Mesothelial cell of epicardium (in vitro differentiated cells): Measurements from ENCODE around the gene GM2A. TPM values are rescaled to one million over a fixed set of nuclear protein-coding genes. Genes with fewer than 3 reads are reported as not detected.

ENCODE experiments used
- DNase-seq, 2 experiments: peaks; one replicate each; pipeline ENCODE4 v3.0.0; 2021; ENCODE audit warnings: low spot score in 2 of 2; ENCODE audit not compliant: unreplicated experiment in 2 of 2
- H3K27ac Mint-ChIP-seq: 2 replicates; pipeline ENCODE4 v1.8.0; 2021; ENCODE audit warnings: mixed read lengths
- H3K27me3 Mint-ChIP-seq: 2 replicates; pipeline ENCODE4 v1.8.0; 2021; ENCODE audit warnings: low read depth, mixed read lengths
- H3K36me3 Mint-ChIP-seq: 2 replicates; pipeline ENCODE4 v1.8.0; 2021; ENCODE audit warnings: mixed read lengths
- H3K4me1 Mint-ChIP-seq: 2 replicates; pipeline ENCODE4 v1.8.0; 2021; ENCODE audit warnings: mixed read lengths
- H3K4me3 Mint-ChIP-seq: 2 replicates; pipeline ENCODE4 v1.8.0; 2021; ENCODE audit warnings: mild to moderate bottlenecking, moderate library complexity, mixed read lengths
- H3K9me3 Mint-ChIP-seq: 2 replicates; pipeline ENCODE4 v1.8.0; 2021; ENCODE audit warnings: mixed read lengths
- total RNA-seq: library from RNA; stranded (reverse); gene quantifications from 3 replicates; pipeline ENCODE4 v1.2.1, GENCODE V29; 2021
- TF ChIP-seq, protein P1 (sequence below): fragments of 200-600 bp; sonication (generic); IDR thresholded peaks from one replicate; pipeline ENCODE4 v1.5.0; 2021; ENCODE audit warnings: antibody characterized with exemption; ENCODE audit not compliant: unreplicated experiment

The GM2A gene
- total RNA-seq, 1 donor from 2014 or later, result 41.8 TPM

DNA sequence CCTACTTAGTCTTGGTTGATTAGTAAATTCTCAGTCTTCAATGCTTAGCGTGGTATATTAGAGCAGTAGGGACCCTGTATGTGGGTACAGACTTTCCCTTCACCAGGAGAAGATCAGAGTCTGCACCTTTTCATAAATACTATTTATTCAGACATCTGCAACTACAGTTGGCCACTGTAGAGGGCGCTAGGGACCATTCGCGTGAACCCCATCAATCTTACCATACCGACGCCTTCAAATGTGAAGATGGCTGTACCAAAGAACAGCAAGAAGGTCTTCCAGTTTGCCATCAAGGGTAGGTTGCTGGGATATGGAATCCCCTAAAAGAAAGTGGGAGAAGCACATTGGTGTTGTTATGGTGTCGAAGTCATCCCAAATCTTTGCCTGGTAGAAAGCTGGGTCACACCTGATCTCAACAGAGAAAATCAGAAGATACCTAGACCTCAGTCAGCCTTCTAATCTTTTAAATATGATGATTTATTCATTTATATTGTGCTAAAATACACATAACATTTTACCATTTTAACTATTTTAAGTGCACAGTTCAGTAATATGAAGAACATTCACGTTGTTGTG lies 31.5 kb downstream of the GM2A start:
- peaks cover 36% of the 10 kb centered on the region for H3K4me1 Mint-ChIP-seq
- H3K4me3 Mint-ChIP-seq, result no peak overlapping the region
- H3K36me3 Mint-ChIP-seq, result no peaks in the 10 kb centered on the region
- TF ChIP-seq, protein P1, sequence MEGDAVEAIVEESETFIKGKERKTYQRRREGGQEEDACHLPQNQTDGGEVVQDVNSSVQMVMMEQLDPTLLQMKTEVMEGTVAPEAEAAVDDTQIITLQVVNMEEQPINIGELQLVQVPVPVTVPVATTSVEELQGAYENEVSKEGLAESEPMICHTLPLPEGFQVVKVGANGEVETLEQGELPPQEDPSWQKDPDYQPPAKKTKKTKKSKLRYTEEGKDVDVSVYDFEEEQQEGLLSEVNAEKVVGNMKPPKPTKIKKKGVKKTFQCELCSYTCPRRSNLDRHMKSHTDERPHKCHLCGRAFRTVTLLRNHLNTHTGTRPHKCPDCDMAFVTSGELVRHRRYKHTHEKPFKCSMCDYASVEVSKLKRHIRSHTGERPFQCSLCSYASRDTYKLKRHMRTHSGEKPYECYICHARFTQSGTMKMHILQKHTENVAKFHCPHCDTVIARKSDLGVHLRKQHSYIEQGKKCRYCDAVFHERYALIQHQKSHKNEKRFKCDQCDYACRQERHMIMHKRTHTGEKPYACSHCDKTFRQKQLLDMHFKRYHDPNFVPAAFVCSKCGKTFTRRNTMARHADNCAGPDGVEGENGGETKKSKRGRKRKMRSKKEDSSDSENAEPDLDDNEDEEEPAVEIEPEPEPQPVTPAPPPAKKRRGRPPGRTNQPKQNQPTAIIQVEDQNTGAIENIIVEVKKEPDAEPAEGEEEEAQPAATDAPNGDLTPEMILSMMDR, result no peak
- no peaks in the 10 kb centered on the region for H3K27me3 Mint-ChIP-seq
- H3K9me3 Mint-ChIP-seq, result peaks cover 6% of the 10 kb centered on the region
- DNase-seq, result no peak
- peak overlapping the region; percentile 94 for H3K27ac Mint-ChIP-seq

DNA sequence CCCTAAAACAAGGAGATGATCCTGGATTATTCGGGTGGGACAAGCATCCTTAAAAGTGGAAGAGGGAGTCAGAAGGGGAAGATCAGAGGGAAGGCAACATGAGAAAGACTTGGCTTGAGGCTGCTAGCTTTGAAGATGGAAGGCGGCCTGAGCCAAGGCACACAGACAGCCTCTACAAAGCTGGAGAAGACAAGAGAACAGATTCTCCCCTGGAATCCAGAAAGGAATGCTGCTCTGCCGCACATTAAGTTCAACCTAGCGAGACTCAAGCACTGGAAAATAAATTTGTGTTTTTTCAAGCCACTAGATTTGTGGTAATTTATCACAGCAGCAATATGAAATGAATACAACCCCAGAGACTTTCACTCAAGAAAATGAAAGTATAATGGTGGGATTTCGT lies 32.7 kb downstream of the GM2A start:
- H3K27me3 Mint-ChIP-seq, result no peaks in the 10 kb centered on the region
- no peaks in the 10 kb centered on the region for H3K36me3 Mint-ChIP-seq
- peak overlapping the region; percentile 94 for H3K27ac Mint-ChIP-seq
- DNase-seq, result no peak
- H3K4me1 Mint-ChIP-seq, result peaks cover 31% of the 10 kb centered on the region
- peaks cover 6% of the 10 kb centered on the region for H3K9me3 Mint-ChIP-seq
- no peak overlapping the region for H3K4me3 Mint-ChIP-seq
- TF ChIP-seq, protein P1, result no peak

DNA sequence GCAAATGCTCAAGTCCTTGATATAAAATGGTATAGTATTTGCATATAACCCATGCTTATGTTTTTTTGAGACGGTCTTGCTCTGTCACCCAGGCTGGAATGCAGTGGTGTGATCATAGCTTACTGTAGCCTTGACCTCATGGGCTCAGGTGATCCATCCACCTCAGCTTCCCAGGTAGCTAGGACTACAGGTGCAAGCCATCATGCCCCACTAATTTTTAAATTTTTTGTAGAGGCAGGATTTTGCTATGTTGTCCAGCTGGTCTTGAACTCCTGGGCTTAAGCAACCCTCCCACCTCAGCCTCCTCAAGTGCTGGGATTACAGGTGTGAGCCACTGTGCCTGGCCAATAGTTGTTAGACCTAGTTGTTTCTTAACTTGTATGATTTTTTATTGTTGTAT lies 33.3 kb downstream of the GM2A start:
- H3K4me3 Mint-ChIP-seq, result no peak overlapping the region
- H3K36me3 Mint-ChIP-seq, result no peaks in the 10 kb centered on the region
- peak overlapping the region; percentile 50 for H3K27ac Mint-ChIP-seq

DNA sequence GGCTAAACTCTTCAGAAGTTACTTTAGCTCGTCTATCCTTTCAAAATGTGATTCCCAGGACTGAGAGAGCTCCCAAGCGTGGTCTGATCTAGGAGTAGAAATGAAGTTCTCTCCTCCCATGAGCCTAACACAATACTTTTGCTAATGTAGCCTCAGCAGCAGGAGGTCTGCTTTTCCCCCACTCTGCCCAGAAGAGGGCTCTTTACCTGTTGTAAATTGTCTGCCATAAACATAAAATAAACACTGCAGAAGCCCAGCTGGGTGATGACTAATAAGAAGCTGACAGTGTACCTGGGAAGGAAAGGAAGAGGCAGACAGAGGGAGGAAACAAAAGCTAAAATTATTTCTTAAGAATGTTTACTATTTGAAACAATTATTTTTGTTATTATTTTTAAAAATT lies 35.2 kb downstream of the GM2A start:
- no peak for DNase-seq
- Mint-ChIP-seq H3K36me3 (no peaks in the 10 kb centered on the region), H3K27ac (peak overlapping the region; percentile 63), H3K27me3 (no peaks in the 10 kb centered on the region), H3K4me3 (no peak overlapping the region), H3K4me1 (peaks cover 29% of the 10 kb centered on the region), H3K9me3 (peaks cover 11% of the 10 kb centered on the region)
- TF ChIP-seq, protein P1, result no peak

More for the DNA sequence above, 33.3 kb downstream of the GM2A start:
- no peak for DNase-seq
- no peaks in the 10 kb centered on the region for H3K27me3 Mint-ChIP-seq
- H3K9me3 Mint-ChIP-seq, result peaks cover 8% of the 10 kb centered on the region
- H3K4me1 Mint-ChIP-seq, result peaks cover 31% of the 10 kb centered on the region
- TF ChIP-seq, protein P1, result no peak

DNA sequence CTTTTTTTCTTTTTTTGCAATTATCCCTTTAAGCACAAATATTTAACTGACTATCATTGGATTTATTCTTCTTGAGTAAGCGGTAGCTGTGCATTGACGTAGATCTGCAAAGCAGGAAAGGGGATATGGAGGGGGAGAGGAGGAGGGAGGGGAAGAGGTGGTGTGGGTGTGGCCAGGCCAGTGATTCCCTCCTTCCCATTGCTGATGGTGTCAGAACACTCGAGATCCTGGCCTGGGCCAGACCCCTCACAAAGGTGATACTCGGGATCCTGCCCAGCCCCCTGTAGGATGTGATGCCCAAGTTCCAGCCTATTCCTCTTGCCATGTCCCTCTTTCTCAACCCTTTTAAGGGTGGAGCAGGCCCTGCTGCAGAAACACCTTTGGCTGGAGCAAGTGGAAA lies 40.6 kb downstream of the GM2A start:
- no peak for DNase-seq
- H3K4me3 Mint-ChIP-seq, result no peak overlapping the region
- no peaks in the 10 kb centered on the region for H3K36me3 Mint-ChIP-seq
- H3K27ac Mint-ChIP-seq, result no peak overlapping the region
- TF ChIP-seq, protein P1, result no peak
- H3K27me3 Mint-ChIP-seq, result peaks cover 3% of the 10 kb centered on the region
- peaks cover 5% of the 10 kb centered on the region for H3K9me3 Mint-ChIP-seq
- H3K4me1 Mint-ChIP-seq, result peaks cover 8% of the 10 kb centered on the region

DNA sequence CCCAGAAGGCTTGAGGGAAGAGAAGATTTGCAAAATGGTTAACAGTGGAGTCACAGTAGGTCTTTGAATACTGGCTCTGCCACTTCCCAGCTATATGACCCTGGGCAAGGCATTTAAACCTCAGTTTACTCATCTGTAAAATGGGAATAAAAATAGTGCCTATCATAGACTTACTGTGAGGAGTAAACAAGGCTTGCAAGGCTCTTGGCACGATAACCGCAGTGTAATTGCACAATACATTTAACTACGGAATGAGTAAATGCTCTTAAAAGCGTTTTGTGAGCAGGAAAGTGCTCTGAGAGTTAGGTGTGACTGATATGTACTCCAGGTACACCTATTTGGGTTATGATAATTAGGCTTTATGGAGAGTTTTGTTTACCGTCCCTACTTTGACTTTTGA lies 42.2 kb downstream of the GM2A start:
- peaks cover 8% of the 10 kb centered on the region for H3K4me1 Mint-ChIP-seq
- peaks cover 7% of the 10 kb centered on the region for H3K27me3 Mint-ChIP-seq
- H3K27ac Mint-ChIP-seq, result no peak overlapping the region
- H3K36me3 Mint-ChIP-seq, result no peaks in the 10 kb centered on the region
- H3K4me3 Mint-ChIP-seq, result no peak overlapping the region
- DNase-seq, result no peak
- peaks cover 5% of the 10 kb centered on the region for H3K9me3 Mint-ChIP-seq
- TF ChIP-seq, protein P1, result no peak
